K562 (cell line): ENCODE results near the gene RTBDN. TPM values are rescaled to one million over a fixed set of nuclear protein-coding genes. Genes with fewer than 3 reads are reported as not detected.
A peak's percentile ranks its signal among the peaks of the same experiment; 100 is the strongest.

Experiments
- ATF3 ChIP-seq, 2 experiments: fragments of 450-650 bp in 1 of 2; sonication (generic) in 1 of 2; formaldehyde crosslinking in 1 of 2; IDR thresholded peaks in 1 of 2; conservative IDR thresholded peaks in 1 of 2; 2 replicates each; pipeline versions ENCODE4 v1.6.1 to v1.8.1; 2016 to 2023; ENCODE audit warnings: mild to moderate bottlenecking in 2 of 2, moderate library complexity in 2 of 2, inconsistent platforms in 1 of 2, missing genetic modification reagents in 1 of 2
- ATF7 ChIP-seq: fragments of 450-650 bp; IDR thresholded peaks from 2 replicates; pipeline ENCODE4 v1.7.1; 2014; ENCODE audit warnings: mild to moderate bottlenecking, moderate library complexity
- BCLAF1 ChIP-seq, 2 experiments: fragments of 450-650 bp in 1 of 2; IDR thresholded peaks; 2 replicates each; pipeline ENCODE4 v1.6.1; 2011 to 2017; ENCODE audit warnings: low read depth in 2 of 2, antibody characterized with exemption in 1 of 2, borderline replicate concordance in 1 of 2, low read length in 1 of 2, mild to moderate bottlenecking in 1 of 2, mixed read lengths in 1 of 2; ENCODE audit not compliant: control insufficient read depth in 1 of 2
- BRF1 ChIP-seq: IDR thresholded peaks from 3 replicates; pipeline ENCODE4 v1.6.1; 2011; ENCODE audit warnings: borderline replicate concordance, mild to moderate bottlenecking; ENCODE audit not compliant: insufficient read length; ENCODE audit errors: extremely low read depth
- CEBPG ChIP-seq, 3 experiments: fragments of 200-800 bp in 1 of 3; sonication (Bioruptor generic) in 1 of 3; sonication (generic) in 1 of 3; formaldehyde crosslinking in 1 of 3; IDR thresholded peaks in 2 of 3; conservative IDR thresholded peaks in 1 of 3; 2 replicates each; pipeline versions ENCODE4 v1.6.1 to v1.8.0; 2016 to 2022; ENCODE audit warnings: missing compliant biosample characterization in 2 of 3, missing genetic modification characterization in 2 of 3, mild to moderate bottlenecking in 1 of 3, missing genetic modification reagents in 1 of 3
- GTF2E2 ChIP-seq: fragments of 200-800 bp; sonication (Bioruptor generic); IDR thresholded peaks from 2 replicates; pipeline ENCODE4 v1.6.1; 2016; ENCODE audit warnings: missing genetic modification characterization, missing compliant biosample characterization
- HDAC2 ChIP-seq: fragments of 450-650 bp; IDR thresholded peaks from 2 replicates; pipeline ENCODE4 v1.6.1; 2016; ENCODE audit warnings: mild to moderate bottlenecking
- HMBOX1 ChIP-seq: sonication (generic); IDR thresholded peaks from 2 replicates; pipeline ENCODE4 v1.6.1; 2016
- MAFK ChIP-seq: IDR thresholded peaks from 2 replicates; pipeline ENCODE4 v1.6.1; 2011; ENCODE audit warnings: low read length, improper control_type of control experiment
- NCOA2 ChIP-seq, 2 experiments: fragments of 450-650 bp; IDR thresholded peaks; 2 replicates each; pipeline ENCODE4 v1.6.1; 2018; ENCODE audit warnings: mild to moderate bottlenecking in 2 of 2, moderate library complexity in 1 of 2; ENCODE audit not compliant: partially characterized antibody in 2 of 2
- NFE2L1 ChIP-seq: fragments of 450-650 bp; IDR thresholded peaks from 2 replicates; pipeline ENCODE4 v1.6.1; 2016; ENCODE audit warnings: missing genetic modification characterization, low read depth, mild to moderate bottlenecking, missing compliant biosample characterization, moderate library complexity, borderline replicate concordance
- NR3C1 ChIP-seq: sonication (generic); formaldehyde crosslinking; IDR thresholded peaks from 2 replicates; pipeline ENCODE4 v1.8.1; 2022; ENCODE audit warnings: missing genetic modification reagents
- RBFOX2 ChIP-seq: fragments of 200-400 bp; formaldehyde crosslinking; IDR thresholded peaks from 2 replicates; pipeline ENCODE4 v1.6.1; 2017; ENCODE audit warnings: low read depth, mild to moderate bottlenecking, low read length, moderate library complexity
- SIN3A ChIP-seq, 2 experiments: fragments of 150-350 bp in 1 of 2; IDR thresholded peaks; 2 replicates each; pipeline ENCODE4 v1.6.1; 2011 to 2016; ENCODE audit warnings: borderline replicate concordance in 2 of 2, low read depth in 2 of 2, low read length in 2 of 2, mild to moderate bottlenecking in 2 of 2, moderate library complexity in 2 of 2; ENCODE audit not compliant: control insufficient read depth in 1 of 2
- SMC3 ChIP-seq: conservative IDR thresholded peaks from 2 replicates; pipeline ENCODE4 v1.6.1; 2011; ENCODE audit warnings: low read depth, low read length, improper control_type of control experiment; ENCODE audit not compliant: insufficient read depth
- SNAPC5 ChIP-seq: fragments of 250-450 bp; sonication (Bioruptor Pico); IDR thresholded peaks from 2 replicates; pipeline ENCODE4 v1.8.0; 2021; ENCODE audit warnings: moderate library complexity, mild to moderate bottlenecking, inconsistent platforms
- ZNF121 ChIP-seq: sonication (generic); formaldehyde crosslinking; conservative IDR thresholded peaks from 2 replicates; pipeline ENCODE4 v1.8.0; 2022; ENCODE audit warnings: missing genetic modification reagents
- ZNF445 ChIP-seq: fragments of 250-450 bp; sonication (Bioruptor Pico); IDR thresholded peaks from 2 replicates; pipeline ENCODE4 v1.4.0; 2020; ENCODE audit warnings: low read depth, mild to moderate bottlenecking, moderate library complexity
- polyA plus RNA-seq, 8 experiments: library from polyadenylated mRNA; depleted of rRNA in 4 of 8; stranded (reverse) in 5 of 8; unstranded in 3 of 8; fragments of >200 nt; fragmentation: Nextera tagmentation in 2 of 8; fragmentation: Illumina TruSeq in 1 of 8; extraction: Ambion mirVana in 2 of 8; extraction: Trizol in 1 of 8; gene quantifications; 2 replicates each; pipeline versions ENCODE4 v1.2.1 to v1.2.3, GENCODE V29; 2011 to 2014; ENCODE audit warnings: inconsistent platforms in 1 of 8, missing spikeins in 1 of 8
- total RNA-seq, 7 experiments: library from RNA; depleted of rRNA in 6 of 7; stranded (reverse); fragments of >200 nt in 6 of 7; fragmentation: Illumina TruSeq in 2 of 7; extraction: Trizol in 2 of 7; gene quantifications; 2 replicates each; pipeline versions ENCODE4 v1.2.1 to v1.2.3, GENCODE V29; 2011 to 2021; ENCODE audit warnings: low replicate concordance in 1 of 7

The RTBDN gene
- total and polyA plus RNA-seq, 9 of the 15 experiments (the other 6 are each of a cell fraction or from before 2014, with no cell fraction given) = 0.20 to 2.3 (median 0.72) TPM; not detected in 1

- TF ChIP-seq BRF1 = no peak
- TF ChIP-seq NR3C1 (CRISPR knock-in tag) = no peak
- no peak for TF ChIP-seq NFE2L1 (tag)
- no peak for TF ChIP-seq HMBOX1
- TF ChIP-seq NCOA2 (IDR thresholded peaks at IDR 0.05; ENCODE audit: partially characterized antibody in 2 of 2) = no peak
- TF ChIP-seq ATF7 = 0 out of 2 replicates have a peak, but pooled peaks have one; percentile 9
- TF ChIP-seq ZNF121 (CRISPR knock-in tag) = no peak
- TF ChIP-seq ZNF445 (CRISPR knock-in tag) = no peak
- peak; percentile 20; the same call in 1 of the 2 replicates for TF ChIP-seq ATF3 (IDR thresholded peaks at IDR 0.05)
- no peak for TF ChIP-seq ATF3 (CRISPR knock-in tag; conservative IDR thresholded peaks at IDR 0.05)
- TF ChIP-seq SMC3 = no peak
- no peak for TF ChIP-seq MAFK
- TF ChIP-seq SNAPC5 (CRISPR knock-in tag) = no peak
- TF ChIP-seq CEBPG (CRISPR knock-in tag; IDR thresholded peaks at IDR 0.05) = no peak; the same call in none of the 2 replicates
- TF ChIP-seq CEBPG (tag; conservative IDR thresholded peaks at IDR 0.05 in 1 of 2, IDR thresholded peaks at IDR 0.05 in 1 of 2) = no peak
- no peak for TF ChIP-seq RBFOX2
- TF ChIP-seq HDAC2 = no peak
- TF ChIP-seq SIN3A (IDR thresholded peaks at IDR 0.05; ENCODE audit: borderline replicate concordance in 2 of 2, control insufficient read depth in 1 of 2, low read depth in 2 of 2, low read length in 2 of 2) = no peak
- TF ChIP-seq GTF2E2 (tag) = no peak
- TF ChIP-seq BCLAF1 (IDR thresholded peaks at IDR 0.05; ENCODE audit: borderline replicate concordance in 1 of 2, control insufficient read depth in 1 of 2, low read depth in 2 of 2, low read length in 1 of 2) = no peak
Measured at GRCh38 chr19:12838886-12839756, 4.7 kb upstream of the RTBDN start (continued).
